ENCODE results near the gene DNASE1L3.

GRCh38 chr3:58153371-58153770 lies 57.4 kb downstream of the DNASE1L3 start:
- TF ChIP-seq CTCF (IDR thresholded peaks at IDR 0.05) (no peak), POLR2A (IDR thresholded peaks at IDR 0.05) (no peak)

All from gastroesophageal sphincter (tissue), 3 donors.